Prostate gland (tissue), 2 donors: ENCODE data around the gene LHFPL3. TPM values are rescaled to one million over a fixed set of nuclear protein-coding genes. Genes with fewer than 3 reads are reported as not detected.
"Not testable (repeated sequence)": the region's sequence is repeated elsewhere in the genome, so short reads cannot be mapped to it uniquely, and the experiment has no call there.

Experiments
- DNase-seq: peaks from one replicate; pipeline ENCODE4 v3.0.0-alpha.2; 2019; ENCODE audit warnings: low spot score
- H3K27ac ChIP-seq, 2 donors: fragments of 200-600 bp; sonication (generic); 2 replicates each; pipeline ENCODE4 v1.5.1; 2017 to 2019
- H3K27me3 ChIP-seq: fragments of 200-600 bp; sonication (generic); replicated peaks from 2 replicates; pipeline ENCODE4 v1.5.1; 2019; ENCODE audit not compliant: insufficient read depth
- H3K36me3 ChIP-seq, 2 donors: fragments of 200-600 bp; sonication (generic); 1 replicate in 1 of 2; 2 replicates in 1 of 2; pipeline versions ENCODE4 v1.5.1 to v1.8.1; 2017 to 2019
- H3K4me1 ChIP-seq: fragments of 200-600 bp; sonication (generic); replicated peaks from 2 replicates; pipeline ENCODE4 v1.5.1; 2019
- H3K4me3 ChIP-seq, 2 donors: fragments of 200-600 bp; sonication (generic); 2 replicates each; pipeline ENCODE4 v1.5.1; 2017 to 2019
- H3K9me3 ChIP-seq: fragments of 200-600 bp; sonication (generic); 2 replicates; pipeline ENCODE4 v1.5.1; 2017
- CTCF ChIP-seq, 4 experiments: fragments of 200-600 bp in 2 of 4; fragments of 450-650 bp in 2 of 4; sonication (generic) in 2 of 4; IDR thresholded peaks; 1 replicate in 3 of 4; 2 replicates in 1 of 4; pipeline ENCODE4 v1.5.1; 2016 to 2019; ENCODE audit warnings: antibody characterized with exemption in 4 of 4, mild to moderate bottlenecking in 2 of 4, moderate library complexity in 2 of 4
- POLR2A ChIP-seq: fragments of 450-650 bp; IDR thresholded peaks from one replicate; pipeline ENCODE4 v1.6.1; 2016; ENCODE audit warnings: antibody characterized with exemption, mild to moderate bottlenecking
- POLR2AphosphoS5 ChIP-seq: sonication (generic); formaldehyde crosslinking; IDR thresholded peaks from one replicate; pipeline ENCODE4 v1.6.1; 2017; ENCODE audit warnings: antibody characterized with exemption
- WGBS: methylation state at CpG from one replicate; pipeline ENCODE4 v1.1.5; 2018; 5-methylcytosine and 5-hydroxymethylcytosine counted together
- intact Hi-C: fragments of 100-400 bp; cut with DNase I; formaldehyde crosslinking; loops from one replicate; pipeline ENCODE4 v1.14.2; 2022
- total RNA-seq, 2 donors: library from RNA; depleted of rRNA; stranded (reverse); fragments of >200 nt; gene quantifications; one replicate each; pipeline ENCODE4 v1.1.0, GENCODE V29; 2016

The LHFPL3 gene
- total RNA-seq, 2 donors from 2014 or later = 0.14 TPM; not detected in 1

- H3K4me3 ChIP-seq = no peak overlapping the region
- H3K4me1 ChIP-seq = no peaks in the 10 kb centered on the region
- H3K27ac ChIP-seq = no peak overlapping the region
- DNase-seq = no peak
- no peaks in the 10 kb centered on the region for H3K9me3 ChIP-seq
- no peak for TF ChIP-seq POLR2AphosphoS5
- TF ChIP-seq POLR2A = no peak
- TF ChIP-seq CTCF (IDR thresholded peaks at IDR 0.05) = no peak
- 87% methylated on average over 3 of the region's 3 CpGs for WGBS
- H3K36me3 ChIP-seq = no peaks in the 10 kb centered on the region
- intact Hi-C loops = no loop called here
- H3K27me3 ChIP-seq = no peaks in the 10 kb centered on the region
Measured at GRCh38 chr7:104569751-104570150, 241.3 kb downstream of the LHFPL3 start.

- Histone ChIP-seq H3K4me1 (no peaks in the 10 kb centered on the region), H3K27ac (no peak overlapping the region), H3K4me3 (no peak overlapping the region), H3K27me3 (no peaks in the 10 kb centered on the region), H3K36me3 (no peaks in the 10 kb centered on the region), H3K9me3 (no peaks in the 10 kb centered on the region)
- intact Hi-C loops = no loop called here
- TF ChIP-seq POLR2A (no peak), CTCF (IDR thresholded peaks at IDR 0.05) (no peak), POLR2AphosphoS5 (no peak)
- no peak for DNase-seq
Measured at GRCh38 chr7:104572554-104572953, 244.2 kb downstream of the LHFPL3 start.

GRCh38 chr7:104584620-104585019 lies 256.2 kb downstream of the LHFPL3 start:
- no peak for DNase-seq
- Histone ChIP-seq H3K27ac (no peak overlapping the region), H3K27me3 (no peaks in the 10 kb centered on the region), H3K4me3 (no peak overlapping the region), H3K4me1 (no peaks in the 10 kb centered on the region), H3K36me3 (no peaks in the 10 kb centered on the region), H3K9me3 (no peaks in the 10 kb centered on the region)
- intact Hi-C loops = no loop called here
- 58% methylated on average over 3 of the region's 3 CpGs for WGBS
- no peak for TF ChIP-seq POLR2A
- no peak for TF ChIP-seq CTCF (IDR thresholded peaks at IDR 0.05)
- TF ChIP-seq POLR2AphosphoS5 = no peak

GRCh38 chr7:104595591-104595990 lies 267.2 kb downstream of the LHFPL3 start:
- H3K4me1 ChIP-seq, H3K9me3 ChIP-seq, H3K4me3 ChIP-seq, DNase-seq, H3K27me3 ChIP-seq, intact Hi-C loops, H3K36me3 ChIP-seq: not testable (repeated sequence)
- H3K27ac ChIP-seq = peak overlapping the region in 1 of 2 donors; percentile 55
- 67% methylated on average over 7 of the region's 7 CpGs for WGBS

GRCh38 chr7:104603957-104604356 lies 275.6 kb downstream of the LHFPL3 start:
- no peak overlapping the region for H3K27ac ChIP-seq
- no peaks in the 10 kb centered on the region for H3K9me3 ChIP-seq
- intact Hi-C loops = no loop called here
- no peak overlapping the region for H3K4me3 ChIP-seq
- no peaks in the 10 kb centered on the region for H3K36me3 ChIP-seq
- 72% methylated on average over 5 of the region's 5 CpGs for WGBS
- no peak for TF ChIP-seq POLR2AphosphoS5
- TF ChIP-seq POLR2A = no peak
- no peak for TF ChIP-seq CTCF (IDR thresholded peaks at IDR 0.05)
- H3K4me1 ChIP-seq = no peaks in the 10 kb centered on the region
- no peak for DNase-seq
- no peaks in the 10 kb centered on the region for H3K27me3 ChIP-seq
